HL-60/S4 treated with retinoic acid at 250 ng/mL for 4 days and 3 days (cell line): ENCODE results near the gene CCAR1.
"Not testable (repeated sequence)": the region's sequence is repeated elsewhere in the genome, so short reads cannot be mapped to it uniquely, and the experiment has no call there.

Experiments
- in situ Hi-C: fragments of 300-500 bp; cut with MboI; formaldehyde crosslinking; loops from 2 replicates; pipeline ENCODE4 v1.7.0; 2022; ENCODE audit warnings: low sequenced_read_pairs

Gene CCAR1

GRCh38 chr10:68759223-68759863 lies 38.3 kb downstream of the CCAR1 start:
- in situ Hi-C loops: no loop called here

- in situ Hi-C loops: no loop called here
Measured at GRCh38 chr10:68759967-68760366, 38.9 kb downstream of the CCAR1 start.

GRCh38 chr10:68767407-68767806 lies 46.4 kb downstream of the CCAR1 start:
- in situ Hi-C loops: not testable (repeated sequence)

GRCh38 chr10:68781613-68782574 lies 60.9 kb downstream of the CCAR1 start:
- in situ Hi-C loops: no loop called here

- in situ Hi-C loops: no loop called here
Measured at GRCh38 chr10:68784476-68784875, 63.4 kb downstream of the CCAR1 start.

- in situ Hi-C loops: no loop called here
Measured at GRCh38 chr10:68787813-68788212, 66.8 kb downstream of the CCAR1 start.

- in situ Hi-C loops: no loop called here
Measured at GRCh38 chr10:68790476-68790875, 69.4 kb downstream of the CCAR1 start.

- in situ Hi-C loops: no loop called here
Measured at GRCh38 chr10:68792115-68792514, 71.1 kb downstream of the CCAR1 start.

GRCh38 chr10:68795886-68796532 lies 75.0 kb downstream of the CCAR1 start:
- in situ Hi-C loops: no loop called here

- in situ Hi-C loops: no loop called here
Measured at GRCh38 chr10:68796605-68797004, 75.6 kb downstream of the CCAR1 start.

- in situ Hi-C loops: no loop called here
Measured at GRCh38 chr10:68800211-68800610, 79.2 kb downstream of the CCAR1 start.

- in situ Hi-C loops: no loop called here
Measured at GRCh38 chr10:68804692-68805091, 83.7 kb downstream of the CCAR1 start.

GRCh38 chr10:68810830-68811229 lies 89.8 kb downstream of the CCAR1 start:
- in situ Hi-C loops: not testable (repeated sequence)

GRCh38 chr10:68811314-68812009 lies 90.4 kb downstream of the CCAR1 start:
- in situ Hi-C loops: no loop called here

GRCh38 chr10:68812420-68812819 lies 91.4 kb downstream of the CCAR1 start:
- in situ Hi-C loops: no loop called here

GRCh38 chr10:68813559-68813958 lies 92.5 kb downstream of the CCAR1 start:
- in situ Hi-C loops: no loop called here

GRCh38 chr10:68816796-68817412 lies 95.9 kb downstream of the CCAR1 start:
- in situ Hi-C loops: no loop called here

GRCh38 chr10:68820359-68820758 lies 99.3 kb downstream of the CCAR1 start:
- in situ Hi-C loops: not testable (repeated sequence)

GRCh38 chr10:68822626-68823025 lies 101.6 kb downstream of the CCAR1 start:
- in situ Hi-C loops: not testable (repeated sequence)

- in situ Hi-C loops: no loop called here
Measured at GRCh38 chr10:68826764-68827591, 105.9 kb downstream of the CCAR1 start, which contains the start of gene STOX1. Gene STOX1, plus strand, starts transcription at chr10:68827531. Its CDS starts 93 bp downstream, at chr10:68827624.
